Mesendoderm (in vitro differentiated cells): Measurements from ENCODE around the gene KPNA1. TPM values are rescaled to one million over a fixed set of nuclear protein-coding genes. Genes with fewer than 3 reads are reported as not detected.

Experiments
- DNase-seq: peaks from one replicate; pipeline ENCODE4 v3.0.0; 2013
- H2AK5ac ChIP-seq: 2 replicates; pipeline ENCODE4 v1.6.1; 2013; ENCODE audit warnings: low read length, inconsistent platforms
- H2BK120ac ChIP-seq: 2 replicates; pipeline ENCODE4 v1.6.1; 2013; ENCODE audit warnings: low read depth, mild to moderate bottlenecking, low read length, moderate library complexity, mixed read lengths
- H2BK15ac ChIP-seq: replicated peaks from 2 replicates; pipeline ENCODE4 v1.6.1; 2013; ENCODE audit warnings: low read depth, mild to moderate bottlenecking, moderate library complexity
- H2BK5ac ChIP-seq: 2 replicates; pipeline ENCODE4 v1.6.1; 2013; ENCODE audit warnings: low read length, inconsistent platforms
- H3K18ac ChIP-seq: 2 replicates; pipeline ENCODE4 v1.6.1; 2013; ENCODE audit warnings: mild to moderate bottlenecking, low read length, mixed read lengths
- H3K23ac ChIP-seq: one replicate; pipeline ENCODE4 v1.6.1; 2013; ENCODE audit warnings: low read length
- H3K27ac ChIP-seq: 2 replicates; pipeline ENCODE4 v1.5.1; 2013; ENCODE audit warnings: low read depth, mild to moderate bottlenecking, inconsistent platforms, low read length, moderate library complexity
- H3K27me3 ChIP-seq: 2 replicates; pipeline ENCODE4 v1.6.1; 2013; ENCODE audit warnings: low read length, control low read depth, mild to moderate bottlenecking, inconsistent platforms; ENCODE audit not compliant: insufficient read depth, poor library complexity
- H3K36me3 ChIP-seq: 2 replicates; pipeline ENCODE4 v1.6.1; 2013; ENCODE audit warnings: low read length, inconsistent platforms; ENCODE audit not compliant: control insufficient read depth, insufficient read depth
- H3K4ac ChIP-seq: one replicate; pipeline ENCODE4 v1.6.1; 2013; ENCODE audit warnings: low read depth, mild to moderate bottlenecking, low read length, moderate library complexity
- H3K4me1 ChIP-seq: 2 replicates; pipeline ENCODE4 v1.6.1; 2013; ENCODE audit warnings: low read depth, low read length, inconsistent platforms; ENCODE audit not compliant: control insufficient read depth
- H3K4me2 ChIP-seq: 2 replicates; pipeline ENCODE4 v1.6.1; 2013; ENCODE audit warnings: low read length
- H3K4me3 ChIP-seq: 2 replicates; pipeline ENCODE4 v1.5.1; 2013; ENCODE audit warnings: mild to moderate bottlenecking, low read length
- H3K56ac ChIP-seq: one replicate; pipeline ENCODE4 v1.6.1; 2013; ENCODE audit warnings: low read length
- H3K79me1 ChIP-seq: 2 replicates; pipeline ENCODE4 v1.6.1; 2013; ENCODE audit warnings: low read length, inconsistent platforms
- H3K79me2 ChIP-seq: 2 replicates; pipeline ENCODE4 v1.6.1; 2013; ENCODE audit warnings: mild to moderate bottlenecking, low read length; ENCODE audit not compliant: control insufficient read depth, insufficient read depth
- H3K9ac ChIP-seq: 2 replicates; pipeline ENCODE4 v1.6.1; 2013; ENCODE audit warnings: low read length, inconsistent platforms
- H4K5ac ChIP-seq: one replicate; pipeline ENCODE4 v1.6.1; 2013; ENCODE audit warnings: low read length
- H4K8ac ChIP-seq: one replicate; pipeline ENCODE4 v1.6.1; 2013; ENCODE audit warnings: low read depth, mild to moderate bottlenecking, control low read depth, low read length, moderate library complexity
- WGBS: extraction: QIAGEN DNeasy Blood & Tissue Kit; methylation state at CpG from one replicate; pipeline ENCODE4 v1.1.7; 2013; ENCODE audit warnings: low lambda C conversion rate, missing lambda C conversion rate; ENCODE audit not compliant: insufficient coverage; ENCODE audit errors: extremely low coverage; 5-methylcytosine and 5-hydroxymethylcytosine counted together
- polyA plus RNA-seq, 2 experiments: library from polyadenylated mRNA; stranded (reverse); fragments of 200-250 nt; gene quantifications; one replicate each; pipeline ENCODE4 v1.2.3, GENCODE V29; 2013

Gene KPNA1
- 41.4 TPM for polyA plus RNA-seq (2013, experiment 1 of 2)
- polyA plus RNA-seq (2013, experiment 2 of 2), result 41.0 TPM

GRCh38 chr3:122514123-122515019, at the start of gene KPNA1:
KPNA1 (minus strand) TSS chr3:122514939; CDS start chr3:122496565, 18,374 bp downstream.
- peak; percentile 93 for DNase-seq
- Histone ChIP-seq H2BK5ac (peak within 1 kb of the TSS; percentile 90), H2BK120ac (no peak within 1 kb of the TSS), H4K8ac (no peak within 1 kb of the TSS), H3K56ac (peak within 1 kb of the TSS; percentile 96), H3K18ac (peak within 1 kb of the TSS; percentile 97), H3K79me1 (no peaks in the 10 kb centered on the region), H3K4ac (peak within 1 kb of the TSS; percentile 39), H3K36me3 (no peaks in the 10 kb centered on the region), H3K79me2 (peaks cover 38% of the 10 kb centered on the region), H2AK5ac (no peak within 1 kb of the TSS), H3K4me2 (peak within 1 kb of the TSS; percentile 58), H3K27ac (peak within 1 kb of the TSS; percentile 99), H3K4me1 (no peaks in the 10 kb centered on the region), H3K23ac (no peak within 1 kb of the TSS), H3K9ac (peak within 1 kb of the TSS; percentile 93), H3K27me3 (no peaks in the 10 kb centered on the region), H2BK15ac (no peak within 1 kb of the TSS), H4K5ac (peak within 1 kb of the TSS; percentile 33), H3K4me3 (peak within 1 kb of the TSS; percentile 94)
- WGBS, result no CpG with 5 or more reads among the region's 109 CpGs

- Histone ChIP-seq H3K56ac (peak within 1 kb of the TSS; percentile 92), H4K8ac (no peak within 1 kb of the TSS), H3K4me1 (peaks cover 2% of the 10 kb centered on the region), H2AK5ac (no peak within 1 kb of the TSS), H3K36me3 (no peaks in the 10 kb centered on the region), H3K4ac (peak within 1 kb of the TSS; percentile 89), H2BK120ac (peak within 1 kb of the TSS; percentile 70), H3K4me3 (peak within 1 kb of the TSS; percentile 44), H3K79me2 (no peaks in the 10 kb centered on the region), H3K9ac (peak within 1 kb of the TSS; percentile 75), H2BK5ac (peak within 1 kb of the TSS; percentile 34), H3K4me2 (peak within 1 kb of the TSS; percentile 39), H3K18ac (peak within 1 kb of the TSS; percentile 65), H4K5ac (no peak within 1 kb of the TSS), H3K27me3 (no peaks in the 10 kb centered on the region), H2BK15ac (no peak within 1 kb of the TSS), H3K23ac (no peak within 1 kb of the TSS), H3K79me1 (no peaks in the 10 kb centered on the region), H3K27ac (no peak within 1 kb of the TSS)
- peak; percentile 76 for DNase-seq
- no CpG with 5 or more reads among the region's 56 CpGs for WGBS
Observed at GRCh38 chr3:122564155-122564912, 49.6 kb upstream of the KPNA1 start, which contains the start of the genes DTX3L and PARP9. DTX3L (plus strand) TSS chr3:122564338; CDS start chr3:122564427, 89 bp downstream. PARP9 (minus strand) TSS chr3:122564300; CDS start chr3:122559620, 4,680 bp downstream.

- Histone ChIP-seq H3K4ac (no peak overlapping the region), H3K18ac (no peak overlapping the region), H3K4me1 (peaks cover 2% of the 10 kb centered on the region), H3K79me1 (no peaks in the 10 kb centered on the region), H2BK120ac (no peak overlapping the region), H3K36me3 (no peaks in the 10 kb centered on the region), H3K4me2 (no peak overlapping the region), H3K56ac (peak overlapping the region; percentile 52), H2BK5ac (no peak overlapping the region), H4K5ac (no peak overlapping the region), H2AK5ac (no peak overlapping the region), H2BK15ac (no peak overlapping the region), H3K27me3 (no peaks in the 10 kb centered on the region), H3K79me2 (no peaks in the 10 kb centered on the region), H3K9ac (peak overlapping the region; percentile 9), H3K27ac (no peak overlapping the region), H3K4me3 (no peak overlapping the region), H4K8ac (no peak overlapping the region), H3K23ac (no peak overlapping the region)
- WGBS, result no CpG with 5 or more reads among the region's 5 CpGs
- peak; percentile 21 for DNase-seq
Observed at GRCh38 chr3:122563717-122564025, 48.9 kb upstream of the KPNA1 start.

- H3K4me1 ChIP-seq, result peaks cover 2% of the 10 kb centered on the region
- no peak overlapping the region for H2AK5ac ChIP-seq
- DNase-seq, result no peak
- H2BK15ac ChIP-seq, result no peak overlapping the region
- H4K8ac ChIP-seq, result no peak overlapping the region
- no peaks in the 10 kb centered on the region for H3K79me2 ChIP-seq
- H3K4ac ChIP-seq, result no peak overlapping the region
- H3K27me3 ChIP-seq, result no peaks in the 10 kb centered on the region
- H3K4me2 ChIP-seq, result no peak overlapping the region
- H4K5ac ChIP-seq, result no peak overlapping the region
- H2BK5ac ChIP-seq, result no peak overlapping the region
- WGBS, result no CpG with 5 or more reads among the region's 5 CpGs
- H3K36me3 ChIP-seq, result no peaks in the 10 kb centered on the region
- H2BK120ac ChIP-seq, result no peak overlapping the region
- no peaks in the 10 kb centered on the region for H3K79me1 ChIP-seq
- H3K23ac ChIP-seq, result no peak overlapping the region
- H3K4me3 ChIP-seq, result no peak overlapping the region
- no peak overlapping the region for H3K18ac ChIP-seq
- no peak overlapping the region for H3K27ac ChIP-seq
- H3K56ac ChIP-seq, result peak overlapping the region; percentile 52
- H3K9ac ChIP-seq, result peak overlapping the region; percentile 9
Observed at GRCh38 chr3:122562923-122563716, 48.4 kb upstream of the KPNA1 start.

GRCh38 chr3:122560680-122561079, 45.9 kb upstream of the KPNA1 start:
- Histone ChIP-seq H4K5ac (no peak overlapping the region), H3K79me1 (no peaks in the 10 kb centered on the region), H3K18ac (no peak overlapping the region), H3K27ac (no peak overlapping the region), H3K9ac (no peak overlapping the region), H2BK120ac (no peak overlapping the region), H3K4me2 (no peak overlapping the region), H3K23ac (no peak overlapping the region), H3K4ac (no peak overlapping the region), H3K27me3 (no peaks in the 10 kb centered on the region), H3K36me3 (no peaks in the 10 kb centered on the region), H4K8ac (no peak overlapping the region), H3K4me3 (no peak overlapping the region), H3K56ac (no peak overlapping the region), H3K4me1 (peaks cover 2% of the 10 kb centered on the region), H2BK5ac (no peak overlapping the region), H3K79me2 (no peaks in the 10 kb centered on the region), H2AK5ac (no peak overlapping the region), H2BK15ac (no peak overlapping the region)
- no CpG with 5 or more reads among the region's 1 CpG for WGBS
- DNase-seq, result peak; percentile 72
